GM12872 (cell line): ENCODE data around the gene RNF115.

ENCODE experiments used
- TF ChIP-seq, protein P1 (sequence below): IDR thresholded peaks from 3 replicates; pipeline ENCODE4 v1.5.1; 2011; ENCODE audit warnings: low read depth, mild to moderate bottlenecking, low read length, moderate library complexity; ENCODE audit not compliant: insufficient read depth

RNF115 gene

DNA sequence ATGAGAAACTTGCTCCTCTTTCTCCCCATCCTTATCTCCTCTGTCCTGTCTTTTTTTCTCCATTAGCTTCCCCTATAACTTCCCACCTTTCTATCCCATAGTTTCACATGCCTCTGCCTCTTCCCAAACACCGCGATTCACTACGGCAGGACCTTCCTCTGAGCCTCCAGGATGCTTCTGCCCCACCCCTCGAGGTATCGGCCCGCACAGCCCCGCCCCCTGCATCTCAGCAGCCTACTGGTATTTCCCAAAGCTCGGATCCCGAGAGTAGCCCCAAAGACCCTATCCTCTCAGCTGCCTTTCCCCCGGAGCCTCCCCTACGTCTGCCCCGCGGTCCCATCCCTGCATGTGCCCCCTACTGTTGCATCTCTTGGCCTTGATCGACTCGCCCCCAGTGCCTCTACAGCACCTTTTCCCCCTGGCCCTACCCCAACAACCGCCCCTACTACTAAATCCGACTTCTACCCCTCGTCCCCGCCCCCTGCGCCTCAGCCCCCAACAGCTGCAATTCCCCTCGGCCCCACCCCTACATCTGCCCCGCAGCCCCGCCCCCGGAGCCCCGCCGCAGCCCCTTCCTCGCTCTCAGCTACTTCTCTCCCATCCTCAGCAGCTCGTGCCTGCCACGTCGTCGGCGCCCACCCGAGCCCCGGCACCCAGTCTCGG lies 34.5 kb upstream of the RNF115 start:
- TF ChIP-seq, protein P1, sequence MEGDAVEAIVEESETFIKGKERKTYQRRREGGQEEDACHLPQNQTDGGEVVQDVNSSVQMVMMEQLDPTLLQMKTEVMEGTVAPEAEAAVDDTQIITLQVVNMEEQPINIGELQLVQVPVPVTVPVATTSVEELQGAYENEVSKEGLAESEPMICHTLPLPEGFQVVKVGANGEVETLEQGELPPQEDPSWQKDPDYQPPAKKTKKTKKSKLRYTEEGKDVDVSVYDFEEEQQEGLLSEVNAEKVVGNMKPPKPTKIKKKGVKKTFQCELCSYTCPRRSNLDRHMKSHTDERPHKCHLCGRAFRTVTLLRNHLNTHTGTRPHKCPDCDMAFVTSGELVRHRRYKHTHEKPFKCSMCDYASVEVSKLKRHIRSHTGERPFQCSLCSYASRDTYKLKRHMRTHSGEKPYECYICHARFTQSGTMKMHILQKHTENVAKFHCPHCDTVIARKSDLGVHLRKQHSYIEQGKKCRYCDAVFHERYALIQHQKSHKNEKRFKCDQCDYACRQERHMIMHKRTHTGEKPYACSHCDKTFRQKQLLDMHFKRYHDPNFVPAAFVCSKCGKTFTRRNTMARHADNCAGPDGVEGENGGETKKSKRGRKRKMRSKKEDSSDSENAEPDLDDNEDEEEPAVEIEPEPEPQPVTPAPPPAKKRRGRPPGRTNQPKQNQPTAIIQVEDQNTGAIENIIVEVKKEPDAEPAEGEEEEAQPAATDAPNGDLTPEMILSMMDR, result no peak

- TF ChIP-seq, protein P1, result no peak; the same call in 2 of the 3 replicates
Observed at GRCh38 chr1:145857170-145857569, 33.3 kb upstream of the RNF115 start.

DNA sequence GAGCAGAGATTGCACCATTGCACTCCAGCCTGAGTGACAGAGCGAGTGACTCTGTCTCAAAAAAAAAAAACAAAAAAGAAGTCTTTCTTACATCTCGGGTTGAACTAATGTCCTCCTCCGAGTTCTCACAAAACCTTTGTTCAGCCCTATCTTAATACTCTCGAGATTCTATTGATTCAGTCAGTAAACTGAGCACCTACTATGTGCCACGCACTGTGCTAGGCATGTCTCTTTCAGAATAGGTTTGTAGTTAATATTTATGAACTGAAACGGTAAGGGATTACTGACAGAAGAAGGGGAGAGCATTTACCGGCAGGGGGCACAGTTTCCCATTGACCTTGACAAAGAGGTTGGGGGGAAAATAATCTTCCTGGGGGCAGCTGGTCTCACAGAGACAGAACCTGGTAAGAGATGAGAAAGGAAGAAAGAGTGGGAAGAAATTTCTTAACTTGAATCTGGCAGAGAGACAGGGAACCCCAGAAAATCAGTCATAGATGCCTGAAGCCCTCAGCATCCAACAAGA lies 31.6 kb upstream of the RNF115 start:
- TF ChIP-seq, protein P1, result peak; percentile 62

GRCh38 chr1:145849356-145850160 lies 25.7 kb upstream of the RNF115 start:
- TF ChIP-seq, protein P1, result peak; percentile 59

- TF ChIP-seq, protein P1, result no peak
Observed at GRCh38 chr1:145847827-145848226, 23.9 kb upstream of the RNF115 start.

DNA sequence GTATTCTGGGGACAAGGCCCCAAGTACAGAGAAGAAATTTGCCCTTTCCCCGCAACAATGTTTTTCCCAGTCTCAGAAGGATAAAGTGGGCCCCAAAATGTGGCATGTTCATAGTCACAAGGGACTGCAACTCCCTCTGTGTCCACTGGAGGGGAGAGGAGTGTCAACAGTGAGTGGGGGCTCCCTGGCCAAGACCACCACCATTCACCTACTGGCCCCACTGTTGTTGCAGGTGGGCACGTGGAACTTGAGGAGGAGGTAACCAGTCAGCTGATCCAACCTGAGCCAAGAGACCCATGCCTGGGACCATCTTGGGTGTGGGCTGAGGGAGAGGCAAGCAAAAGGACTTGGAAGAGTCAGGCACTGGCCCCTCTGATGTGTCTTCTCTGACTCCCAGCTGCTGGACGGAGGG lies 22.3 kb upstream of the RNF115 start:
- TF ChIP-seq, protein P1, result peak; percentile 92

DNA sequence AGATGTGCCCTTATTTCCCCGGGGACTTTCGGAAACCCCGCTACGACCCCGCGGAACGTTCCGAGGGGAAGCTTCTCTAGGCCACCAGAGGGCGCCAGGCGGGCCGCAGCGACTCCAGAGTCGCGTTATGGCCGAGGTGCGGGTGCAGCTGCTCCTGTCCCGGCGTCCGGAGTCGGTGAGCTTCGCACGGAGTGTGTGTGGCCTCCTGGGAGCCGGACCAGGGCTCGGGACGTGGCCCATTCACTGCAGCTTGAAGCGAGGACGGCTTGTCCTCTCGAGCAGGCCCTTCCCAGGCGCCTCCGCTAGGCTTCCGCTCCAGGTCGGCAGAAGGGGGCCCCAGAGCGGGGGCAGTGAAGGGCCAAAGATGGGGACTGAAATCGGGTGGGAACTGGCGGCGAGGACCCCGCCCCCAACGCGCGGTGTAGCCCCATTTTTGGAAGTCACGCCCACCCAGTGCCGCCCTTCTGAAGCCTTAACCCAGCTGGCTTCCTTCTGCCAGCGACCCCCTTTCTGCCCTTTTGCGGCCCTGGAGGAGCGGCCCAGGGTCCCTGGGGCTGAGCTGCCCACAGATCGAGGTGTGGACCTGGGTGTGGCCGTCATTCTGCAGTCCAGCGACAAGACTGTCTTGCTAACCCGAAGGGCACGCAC lies 21.7 kb upstream of the RNF115 start, which contains the start of gene NUDT17:
Gene NUDT17 (plus strand): TSS at position 117 of the 648 bp plus-strand sequence. CDS start 11 bp downstream, at position 128.
- TF ChIP-seq, protein P1, result peak; percentile 92
